Neural cell (in vitro differentiated cells): ENCODE measurements around the gene RILP. TPM values are rescaled to one million over a fixed set of nuclear protein-coding genes. Genes with fewer than 3 reads are reported as not detected.

Experiments used
- H2AFZ ChIP-seq: fragments of 200-600, 300-800 bp; sonication (generic), shearing (Covaris generic); 2 replicates; pipeline ENCODE4 v1.6.0; 2014; ENCODE audit warnings: low read depth, mild to moderate bottlenecking, antibody characterized with exemption, low read length, moderate library complexity
- H3F3A ChIP-seq: fragments of 200-600 bp; shearing (Covaris generic); 2 replicates; pipeline ENCODE4 v1.6.1; 2016; ENCODE audit warnings: mild to moderate bottlenecking, moderate library complexity, mixed read lengths, antibody characterized with exemption, low read length; ENCODE audit not compliant: insufficient read depth, poor library complexity, severe bottlenecking
- H3K27ac ChIP-seq: fragments of 200-600, 300-800 bp; sonication (generic), shearing (Covaris generic); 2 replicates; pipeline ENCODE4 v1.5.1; 2014; ENCODE audit warnings: mild to moderate bottlenecking, low read length, moderate library complexity
- H3K27me3 ChIP-seq: fragments of 300-800, 200-600 bp; sonication (generic), shearing (Covaris generic); 2 replicates; pipeline ENCODE4 v1.6.0; 2014; ENCODE audit warnings: mild to moderate bottlenecking, low read depth, low read length, moderate library complexity; ENCODE audit not compliant: insufficient read depth
- H3K36me3 ChIP-seq: fragments of 300-800, 200-600 bp; sonication (generic), shearing (Covaris generic); 2 replicates; pipeline ENCODE4 v1.5.1; 2014; ENCODE audit warnings: mild to moderate bottlenecking, antibody characterized with exemption, low read length, moderate library complexity; ENCODE audit not compliant: insufficient read depth
- H3K4me2 ChIP-seq: fragments of 300-800, 200-600 bp; sonication (generic), shearing (Covaris generic); 2 replicates; pipeline ENCODE4 v1.6.0; 2014; ENCODE audit warnings: mild to moderate bottlenecking, low read length
- H3K4me3 ChIP-seq: fragments of 300-800, 200-600 bp; sonication (generic), shearing (Covaris generic); 2 replicates; pipeline ENCODE4 v1.5.1; 2014; ENCODE audit warnings: mild to moderate bottlenecking, low read length, moderate library complexity
- H3K79me2 ChIP-seq: fragments of 200-600 bp; shearing (Covaris generic); replicated peaks from 2 replicates; pipeline ENCODE4 v1.6.0; 2014; ENCODE audit warnings: mild to moderate bottlenecking, low read length, moderate library complexity; ENCODE audit not compliant: insufficient read depth
- H3K9ac ChIP-seq: fragments of 300-800, 200-600 bp; sonication (generic), shearing (Covaris generic); 2 replicates; pipeline ENCODE4 v1.6.1; 2016; ENCODE audit warnings: mild to moderate bottlenecking, low read length, mixed read lengths
- H3K9me2 ChIP-seq: fragments of 200-600 bp; shearing (Covaris generic); 2 replicates; pipeline ENCODE4 v1.6.1; 2016; ENCODE audit warnings: mild to moderate bottlenecking, low read length, mixed read lengths; ENCODE audit not compliant: insufficient read depth
- H3K9me3 ChIP-seq: fragments of 200-600, 300-800 bp; sonication (generic), shearing (Covaris generic); 2 replicates; pipeline ENCODE4 v1.6.1; 2016; ENCODE audit warnings: mild to moderate bottlenecking, mixed run types, low read length, moderate library complexity, mixed read lengths
- H4K20me1 ChIP-seq: fragments of 200-600 bp; shearing (Covaris generic); 2 replicates; pipeline ENCODE4 v1.6.1; 2016; ENCODE audit warnings: mild to moderate bottlenecking, mixed run types; ENCODE audit not compliant: insufficient read depth
- CTCF ChIP-seq: fragments of 450-650 bp; IDR thresholded peaks from 2 replicates; pipeline ENCODE4 v1.5.1; 2014; ENCODE audit warnings: antibody characterized with exemption, mild to moderate bottlenecking, moderate library complexity; ENCODE audit not compliant: poor library complexity, severe bottlenecking
- EP300 ChIP-seq: fragments of 450-650 bp; conservative IDR thresholded peaks from 2 replicates; pipeline ENCODE4 v1.6.1; 2014; ENCODE audit warnings: antibody characterized with exemption, mild to moderate bottlenecking, moderate library complexity; ENCODE audit not compliant: poor library complexity, severe bottlenecking
- EZH2 ChIP-seq: fragments of 200-600, 300-800 bp; shearing (Covaris generic), sonication (generic); IDR thresholded peaks from 2 replicates; pipeline ENCODE4 v1.6.1; 2014; ENCODE audit warnings: antibody characterized with exemption, low read length, borderline replicate concordance, mild to moderate bottlenecking; ENCODE audit not compliant: insufficient read depth, poor library complexity, severe bottlenecking
- MXI1 ChIP-seq: fragments of 450-650 bp; conservative IDR thresholded peaks from 2 replicates; pipeline ENCODE4 v1.6.1; 2014; ENCODE audit warnings: antibody characterized with exemption, mild to moderate bottlenecking; ENCODE audit not compliant: poor library complexity, severe bottlenecking
- POLR2AphosphoS5 ChIP-seq: IDR thresholded peaks from 2 replicates; pipeline ENCODE4 v1.6.1; 2012
- RAD21 ChIP-seq: fragments of 450-650 bp; conservative IDR thresholded peaks from 2 replicates; pipeline ENCODE4 v1.6.1; 2014; ENCODE audit warnings: antibody characterized with exemption, mild to moderate bottlenecking, moderate library complexity
- REST ChIP-seq: IDR thresholded peaks from 2 replicates; pipeline ENCODE4 v1.6.1; 2012; ENCODE audit warnings: borderline replicate concordance
- SMC3 ChIP-seq: fragments of 450-650 bp; conservative IDR thresholded peaks from 2 replicates; pipeline ENCODE4 v1.6.1; 2014; ENCODE audit warnings: antibody characterized with exemption, mild to moderate bottlenecking, moderate library complexity; ENCODE audit not compliant: poor library complexity
- TAF1 ChIP-seq: IDR thresholded peaks from 2 replicates; pipeline ENCODE4 v1.6.1; 2012; ENCODE audit warnings: low read depth
- polyA minus RNA-seq: library from RNA; depleted of rRNA, polyadenylated mRNA; stranded (reverse); fragments of >200 nt; gene quantifications from 2 replicates; pipeline ENCODE4 v1.2.3, GENCODE V29; 2014
- polyA plus RNA-seq: library from polyadenylated mRNA; depleted of rRNA; stranded (reverse); fragments of >200 nt; gene quantifications from 2 replicates; pipeline ENCODE4 v1.2.3, GENCODE V29; 2014

Gene RILP
- polyA plus RNA-seq (7.5 and 14.9 TPM in 2 replicates), polyA minus RNA-seq (1.2 and 2.7 TPM in 2 replicates)

DNA sequence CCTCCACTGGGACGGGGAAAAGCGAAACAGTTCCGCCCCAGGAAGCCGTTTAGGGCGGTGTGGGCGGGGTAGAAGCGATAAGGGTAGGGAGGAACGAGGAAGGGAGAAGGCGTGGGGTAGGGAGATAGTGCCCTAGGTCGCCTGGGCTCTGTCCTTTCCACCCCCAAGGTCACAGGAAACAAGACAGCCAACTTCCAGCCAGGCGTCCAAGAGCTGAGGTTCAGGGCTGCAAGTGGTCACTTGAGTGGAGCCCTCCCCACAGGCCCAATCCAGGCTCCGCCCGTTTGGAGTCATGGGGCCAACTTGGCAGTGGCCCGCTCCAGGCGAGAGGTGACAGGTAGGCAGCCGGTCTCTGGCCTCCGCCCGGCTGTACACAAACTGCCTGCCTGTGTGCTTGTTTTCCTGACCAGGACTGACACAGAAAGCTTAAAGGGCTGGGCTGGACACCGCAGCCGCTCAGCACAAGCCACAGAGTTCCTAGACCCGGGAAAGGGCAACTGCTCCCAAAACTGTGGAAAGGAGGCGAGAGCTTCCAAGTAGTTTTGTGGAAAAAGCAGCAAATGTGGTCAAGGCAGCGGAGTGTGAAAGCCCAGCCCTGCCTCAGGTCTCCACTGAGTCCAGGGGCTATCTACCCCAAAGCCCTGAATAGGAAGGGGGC is at the start of gene RILP:
Gene RILP, minus strand, starts transcription at position 23 of the 658 bp plus-strand sequence. CDS start 62 bp downstream, outside the sequence.
- Histone ChIP-seq H3K27me3 (no peaks in the 10 kb centered on the region), H3K9ac (peak within 1 kb of the TSS; percentile 55), H2AFZ (no peak within 1 kb of the TSS), H3K9me2 (no peaks in the 10 kb centered on the region), H3F3A (no peaks in the 10 kb centered on the region), H3K4me2 (peak within 1 kb of the TSS; percentile 6), H3K79me2 (no peaks in the 10 kb centered on the region), H4K20me1 (no peaks in the 10 kb centered on the region), H3K27ac (peak within 1 kb of the TSS; percentile 42), H3K9me3 (no peaks in the 10 kb centered on the region), H3K36me3 (peaks cover 7% of the 10 kb centered on the region), H3K4me3 (peak within 1 kb of the TSS; percentile 63)
- TF ChIP-seq POLR2AphosphoS5: no peak
- TF ChIP-seq TAF1: no peak
- no peak for TF ChIP-seq RAD21
- TF ChIP-seq EZH2: no peak
- TF ChIP-seq REST: no peak
- no peak for TF ChIP-seq CTCF
- TF ChIP-seq EP300: no peak
- TF ChIP-seq MXI1: no peak
- TF ChIP-seq SMC3: no peak

DNA sequence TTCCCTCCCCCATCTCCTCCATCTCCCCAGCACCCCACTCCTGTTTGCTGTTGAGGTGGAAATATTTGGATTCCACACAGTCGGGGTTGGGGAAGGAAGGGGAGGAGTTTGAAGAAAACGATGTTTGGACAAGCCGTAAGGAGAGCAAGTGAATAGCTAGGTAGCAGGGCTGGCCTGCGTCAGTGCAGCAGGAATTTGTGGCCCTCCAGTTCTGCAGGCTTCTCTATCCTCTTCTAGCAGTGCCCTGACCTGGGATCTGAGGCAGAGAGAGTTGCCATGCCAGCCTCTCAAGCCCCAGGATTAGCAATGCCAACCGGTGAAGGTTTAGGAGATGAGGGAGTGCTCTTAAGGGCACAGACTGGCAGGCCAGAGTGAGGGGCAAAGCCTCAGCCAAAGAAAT is 48.0 kb upstream of the RILP start:
- H3K27me3 ChIP-seq: no peaks in the 10 kb centered on the region
- no peak overlapping the region for H3K27ac ChIP-seq
- no peaks in the 10 kb centered on the region for H3K9me2 ChIP-seq
- H3K79me2 ChIP-seq: no peaks in the 10 kb centered on the region
- no peak overlapping the region for H3K4me3 ChIP-seq
- no peaks in the 10 kb centered on the region for H3F3A ChIP-seq
- no peak overlapping the region for H2AFZ ChIP-seq
- H3K36me3 ChIP-seq: no peaks in the 10 kb centered on the region
- no peaks in the 10 kb centered on the region for H4K20me1 ChIP-seq
- no peak overlapping the region for H3K9ac ChIP-seq
- no peak overlapping the region for H3K4me2 ChIP-seq
- H3K9me3 ChIP-seq: no peaks in the 10 kb centered on the region
- TF ChIP-seq CTCF (no peak), EP300 (no peak), RAD21 (no peak), EZH2 (no peak), TAF1 (no peak), POLR2AphosphoS5 (no peak), REST (no peak), MXI1 (no peak), SMC3 (no peak)
